H1 (cell line): ENCODE measurements around the gene SPCS3.

Source experiments
- CTCF ChIP-seq, 3 experiments: IDR thresholded peaks; 1 replicate in 2 of 3; 2 replicates in 1 of 3; pipeline versions ENCODE4 v1.5.1 to v1.6.1; 2011; ENCODE audit warnings: low read length in 3 of 3, mild to moderate bottlenecking in 3 of 3, inconsistent platforms in 2 of 3, low read depth in 1 of 3, moderate library complexity in 1 of 3; ENCODE audit not compliant: insufficient read depth in 1 of 3; ENCODE audit errors: control extremely low read depth in 1 of 3
- HDAC2 ChIP-seq, 2 experiments: fragments of 300-600 bp in 1 of 2; sonication (generic) in 1 of 2; IDR thresholded peaks; 2 replicates each; pipeline ENCODE4 v1.6.1; 2011 to 2012; ENCODE audit warnings: low read depth in 2 of 2, low read length in 2 of 2, mild to moderate bottlenecking in 2 of 2, moderate library complexity in 2 of 2, borderline replicate concordance in 1 of 2, inconsistent platforms in 1 of 2
- MAFK ChIP-seq: IDR thresholded peaks from 2 replicates; pipeline ENCODE4 v1.6.1; 2012; ENCODE audit warnings: low read depth, mild to moderate bottlenecking, improper control_type of control experiment, low read length
- POLR2A ChIP-seq, 2 experiments: IDR thresholded peaks; 1 replicate in 1 of 2; 2 replicates in 1 of 2; pipeline ENCODE4 v1.6.1; 2011; ENCODE audit warnings: low read depth in 2 of 2, low read length in 2 of 2, mild to moderate bottlenecking in 2 of 2; ENCODE audit errors: control extremely low read depth in 1 of 2
- SP1 ChIP-seq: IDR thresholded peaks from 2 replicates; pipeline ENCODE4 v1.6.1; 2011; ENCODE audit warnings: low read depth, low read length
- TF ChIP-seq, protein P1 (sequence below): IDR thresholded peaks from 2 replicates; pipeline ENCODE4 v1.6.1; 2012; ENCODE audit warnings: inconsistent platforms

DNA sequence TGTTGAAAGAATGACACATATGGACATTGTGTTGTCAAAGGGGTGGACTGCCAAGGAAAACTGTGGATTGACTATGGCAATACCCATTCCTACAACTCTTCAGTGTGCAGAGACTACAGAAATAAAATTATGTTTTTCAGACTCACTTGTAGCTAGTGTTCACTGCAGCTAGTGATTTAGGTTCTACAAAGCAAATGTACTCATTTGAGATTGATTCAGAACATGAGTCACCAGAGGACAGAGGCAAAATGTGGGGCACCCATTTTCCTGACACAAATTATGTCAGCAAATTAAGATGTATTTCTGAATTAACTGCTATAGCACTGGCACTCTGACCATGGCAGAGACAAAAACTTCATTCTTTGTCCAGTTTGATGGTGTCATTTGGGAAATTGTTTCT, 40.7 kb downstream of the SPCS3 start:
- TF ChIP-seq CTCF (IDR thresholded peaks at IDR 0.05; ENCODE audit: control extremely low read depth in 1 of 3, insufficient read depth in 1 of 3, low read depth in 1 of 3, low read length in 3 of 3) (no peak), HDAC2 (IDR thresholded peaks at IDR 0.05; ENCODE audit: borderline replicate concordance in 1 of 2, low read depth in 2 of 2, low read length in 2 of 2) (no peak), MAFK (no peak), SP1 (no peak), POLR2A (IDR thresholded peaks at IDR 0.05; ENCODE audit: control extremely low read depth in 1 of 2, low read depth in 2 of 2, low read length in 2 of 2) (no peak)
- TF ChIP-seq, protein P1, sequence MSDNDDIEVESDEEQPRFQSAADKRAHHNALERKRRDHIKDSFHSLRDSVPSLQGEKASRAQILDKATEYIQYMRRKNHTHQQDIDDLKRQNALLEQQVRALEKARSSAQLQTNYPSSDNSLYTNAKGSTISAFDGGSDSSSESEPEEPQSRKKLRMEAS = no peak
